Hepatocyte (in vitro differentiated cells): Measurements from ENCODE around the gene THSD4.

ENCODE experiments used
- CTCF ChIP-seq: fragments of 200-600 bp; sonication (generic); IDR thresholded peaks from 2 replicates; pipeline ENCODE4 v1.5.1; 2016; ENCODE audit warnings: antibody characterized with exemption, mild to moderate bottlenecking; ENCODE audit not compliant: poor library complexity
- EZH2 ChIP-seq: fragments of 200-600 bp; sonication (generic); IDR thresholded peaks from 2 replicates; pipeline ENCODE4 v1.6.1; 2016; ENCODE audit warnings: antibody characterized with exemption, mild to moderate bottlenecking, borderline replicate concordance

- no peak for TF ChIP-seq CTCF
- no peak for TF ChIP-seq EZH2
These were observed 1.7 kb downstream of the THSD4 start for GRCh38 chr15:71116942-71117341.
